ENCODE measurements around the gene ATG7.

Gene ATG7

GRCh38 chr3:11385891-11386290, 113.7 kb downstream of the ATG7 start:
- no peak overlapping the region for H3K4me2 ChIP-seq (ENCODE audit: low read depth, low read length, poor library complexity, severe bottlenecking)
- no peaks in the 10 kb centered on the region for H3K36me3 ChIP-seq (ENCODE audit: low read length)
- H3K4me3 ChIP-seq (ENCODE audit: insufficient read depth, low read length, poor library complexity, severe bottlenecking) = no peak overlapping the region
- H3F3A ChIP-seq (ENCODE audit: insufficient read depth) = no peaks in the 10 kb centered on the region
- no peaks in the 10 kb centered on the region for H3K27me3 ChIP-seq (ENCODE audit: low read length)
- no peak overlapping the region for H3K9ac ChIP-seq (ENCODE audit: low read length)
- no peaks in the 10 kb centered on the region for H3K9me2 ChIP-seq (replicated peaks; ENCODE audit: insufficient read depth, low read length)
- H3K9me3 ChIP-seq (ENCODE audit: insufficient read depth, low read length) = no peaks in the 10 kb centered on the region
- H2AFZ ChIP-seq (ENCODE audit: low read depth, low read length, severe bottlenecking) = no peak overlapping the region
- no peak overlapping the region for H3K27ac ChIP-seq (ENCODE audit: low read depth, low read length)
- TF ChIP-seq EZH2phosphoT487 (conservative IDR thresholded peaks at IDR 0.05; ENCODE audit: low read length) (no peak), CTCF (IDR thresholded peaks at IDR 0.05; ENCODE audit: insufficient read depth, low read length, poor library complexity, severe bottlenecking) (no peak)
- no peaks in the 10 kb centered on the region for H4K20me1 ChIP-seq (ENCODE audit: low read depth, low read length)
- H3K79me2 ChIP-seq (ENCODE audit: insufficient read depth, low read length) = no peaks in the 10 kb centered on the region

GRCh38 chr3:11386465-11387113, 114.4 kb downstream of the ATG7 start:
- Histone ChIP-seq H3K9ac (ENCODE audit: low read length) (no peak overlapping the region), H3K27ac (ENCODE audit: low read depth, low read length) (no peak overlapping the region), H3K4me2 (ENCODE audit: low read depth, low read length, poor library complexity, severe bottlenecking) (no peak overlapping the region), H3K79me2 (ENCODE audit: insufficient read depth, low read length) (no peaks in the 10 kb centered on the region), H3K9me3 (ENCODE audit: insufficient read depth, low read length) (no peaks in the 10 kb centered on the region), H3K9me2 (replicated peaks; ENCODE audit: insufficient read depth, low read length) (no peaks in the 10 kb centered on the region), H3F3A (ENCODE audit: insufficient read depth) (no peaks in the 10 kb centered on the region), H3K4me3 (ENCODE audit: insufficient read depth, low read length, poor library complexity, severe bottlenecking) (no peak overlapping the region), H2AFZ (ENCODE audit: low read depth, low read length, severe bottlenecking) (no peak overlapping the region), H3K36me3 (ENCODE audit: low read length) (no peaks in the 10 kb centered on the region), H4K20me1 (ENCODE audit: low read depth, low read length) (no peaks in the 10 kb centered on the region), H3K27me3 (ENCODE audit: low read length) (no peaks in the 10 kb centered on the region)
- TF ChIP-seq EZH2phosphoT487 (conservative IDR thresholded peaks at IDR 0.05; ENCODE audit: low read length) = no peak
- no peak for TF ChIP-seq CTCF (IDR thresholded peaks at IDR 0.05; ENCODE audit: insufficient read depth, low read length, poor library complexity, severe bottlenecking)

GRCh38 chr3:11389386-11390268, 117.4 kb downstream of the ATG7 start:
- no peaks in the 10 kb centered on the region for H3K79me2 ChIP-seq (ENCODE audit: insufficient read depth, low read length)
- TF ChIP-seq EZH2phosphoT487 (conservative IDR thresholded peaks at IDR 0.05; ENCODE audit: low read length) = no peak
- no peak for TF ChIP-seq CTCF (IDR thresholded peaks at IDR 0.05; ENCODE audit: insufficient read depth, low read length, poor library complexity, severe bottlenecking)
- H3K36me3 ChIP-seq (ENCODE audit: low read length) = no peaks in the 10 kb centered on the region
- no peaks in the 10 kb centered on the region for H4K20me1 ChIP-seq (ENCODE audit: low read depth, low read length)
- H3F3A ChIP-seq (ENCODE audit: insufficient read depth) = no peaks in the 10 kb centered on the region
- H3K4me3 ChIP-seq (ENCODE audit: insufficient read depth, low read length, poor library complexity, severe bottlenecking) = no peak overlapping the region
- no peaks in the 10 kb centered on the region for H3K27me3 ChIP-seq (ENCODE audit: low read length)
- H3K9me3 ChIP-seq (ENCODE audit: insufficient read depth, low read length) = no peaks in the 10 kb centered on the region
- H3K27ac ChIP-seq (ENCODE audit: low read depth, low read length) = no peak overlapping the region
- H3K9me2 ChIP-seq (replicated peaks; ENCODE audit: insufficient read depth, low read length) = no peaks in the 10 kb centered on the region
- no peak overlapping the region for H2AFZ ChIP-seq (ENCODE audit: low read depth, low read length, severe bottlenecking)
- no peak overlapping the region for H3K9ac ChIP-seq (ENCODE audit: low read length)
- no peak overlapping the region for H3K4me2 ChIP-seq (ENCODE audit: low read depth, low read length, poor library complexity, severe bottlenecking)

All from SU-DHL-6 (cell line).